Natural killer cell treated with Interleukin-12 subunit alpha and Interleukin-12 subunit beta and Interleukin-15 and Interleukin-18, amount 100 ng/mL, for 72 hours (primary cell): ENCODE data around the gene DPP10. TPM values are rescaled to one million over a fixed set of nuclear protein-coding genes. Genes with fewer than 3 reads are reported as not detected.

ENCODE experiments used
- ATAC-seq, 2 donors: fragments of 150-1000 bp; cut with Tn5 transposase in 1 of 2; sonication (Bioruptor Pico), chemical (Tn5 transposase) in 1 of 2; 2 replicates each; pipeline ENCODE4 v1.10.0; 2021
- DNase-seq: peaks from one replicate; pipeline ENCODE4 v3.0.0; 2022; ENCODE audit warnings: low spot score
- H3K27ac Mint-ChIP-seq, 2 donors: 1 replicate in 1 of 2; 2 replicates in 1 of 2; pipeline ENCODE4 v1.8.0; 2022; ENCODE audit warnings: mixed read lengths in 2 of 2, mild to moderate bottlenecking in 1 of 2, moderate library complexity in 1 of 2
- H3K27me3 Mint-ChIP-seq, 2 donors: 1 replicate in 1 of 2; 2 replicates in 1 of 2; pipeline ENCODE4 v1.8.0; 2022; ENCODE audit warnings: mixed read lengths in 2 of 2
- H3K36me3 Mint-ChIP-seq: one replicate; pipeline ENCODE4 v1.8.0; 2022; ENCODE audit warnings: mixed read lengths
- H3K4me1 Mint-ChIP-seq, 2 donors: 1 replicate in 1 of 2; 2 replicates in 1 of 2; pipeline ENCODE4 v1.8.0; 2022; ENCODE audit warnings: low read depth in 2 of 2, mixed read lengths in 2 of 2, mild to moderate bottlenecking in 1 of 2
- H3K4me3 Mint-ChIP-seq: one replicate; pipeline ENCODE4 v1.8.0; 2022; ENCODE audit warnings: mixed read lengths
- H3K9me3 Mint-ChIP-seq: 2 replicates; pipeline ENCODE4 v1.8.0; 2022; ENCODE audit warnings: mixed read lengths
- total RNA-seq, 2 donors: library from RNA; stranded (reverse); gene quantifications; one replicate each; pipeline ENCODE4 v1.2.3, GENCODE V29; 2022

The DPP10 gene
- total RNA-seq, 2 donors from 2014 or later = not detected

DNA sequence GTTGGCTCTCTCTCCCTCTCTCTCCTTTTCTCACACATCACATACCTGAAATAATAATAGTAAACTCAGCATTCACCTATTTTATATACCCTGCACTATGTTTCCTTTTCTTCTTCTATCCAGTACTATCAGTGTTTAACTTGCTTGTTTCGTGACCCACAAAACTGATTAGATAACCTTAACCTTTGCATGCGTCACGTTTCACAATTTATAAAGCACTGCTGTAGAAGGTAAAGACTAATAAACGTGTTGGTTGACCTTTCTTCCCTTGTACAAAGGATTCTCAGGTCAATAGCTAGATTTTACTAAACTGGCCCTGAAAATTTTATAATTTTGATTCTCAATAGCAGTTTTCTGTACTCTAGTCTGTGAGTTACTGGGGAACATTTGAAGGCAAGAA lies 791.7 kb downstream of the DPP10 start:
- Mint-ChIP-seq H3K27me3 (no peaks in the 10 kb centered on the region), H3K4me1 (no peaks in the 10 kb centered on the region), H3K36me3 (peaks cover 2% of the 10 kb centered on the region), H3K27ac (no peak overlapping the region), H3K4me3 (no peak overlapping the region), H3K9me3 (peaks cover 17% of the 10 kb centered on the region)
- ATAC-seq = no peak
- no peak for DNase-seq

DNA sequence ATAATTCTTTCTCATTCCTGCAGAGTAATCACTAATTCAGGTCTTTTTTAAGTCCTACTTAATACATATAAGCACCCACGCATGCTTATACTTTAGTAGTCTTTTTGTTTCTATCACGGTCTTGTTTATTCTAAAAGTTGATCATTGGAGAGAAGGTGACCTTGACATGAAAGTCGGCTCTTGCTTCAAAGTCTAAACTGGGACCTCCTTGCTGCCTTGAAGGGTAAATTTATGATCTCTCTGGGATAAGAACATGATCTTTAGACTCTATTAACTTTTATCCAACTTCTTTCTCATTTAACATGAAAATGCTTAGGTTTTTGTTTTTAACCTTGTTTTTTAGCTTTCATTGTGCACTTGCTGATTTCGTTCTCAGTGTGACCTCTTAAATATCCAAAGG lies 792.3 kb downstream of the DPP10 start:
- Mint-ChIP-seq H3K36me3 (no peaks in the 10 kb centered on the region), H3K27me3 (no peaks in the 10 kb centered on the region), H3K27ac (no peak overlapping the region)

DNA sequence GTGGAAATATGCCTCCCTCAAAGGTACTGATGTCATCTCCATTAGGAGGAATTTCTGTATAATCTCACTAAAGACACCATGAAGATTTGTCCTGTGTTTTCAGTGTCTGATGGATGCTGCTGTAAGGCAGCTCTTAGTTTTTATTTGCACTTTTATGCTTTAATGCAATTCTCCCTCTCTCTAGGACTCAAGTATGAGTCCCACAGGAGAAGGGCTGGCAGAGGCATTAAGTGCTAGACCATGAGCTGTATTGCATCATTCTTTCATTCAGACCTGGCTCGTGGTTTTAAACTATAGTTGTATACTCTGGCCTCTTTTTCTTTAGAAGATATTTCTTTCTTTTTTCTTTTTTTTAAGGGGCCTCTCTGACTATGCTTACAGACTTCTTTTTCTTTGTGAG lies 805.6 kb downstream of the DPP10 start:
- peaks cover 10% of the 10 kb centered on the region for H3K36me3 Mint-ChIP-seq
- no peaks in the 10 kb centered on the region for H3K27me3 Mint-ChIP-seq
- no peak overlapping the region for H3K27ac Mint-ChIP-seq
- H3K9me3 Mint-ChIP-seq = peaks cover 23% of the 10 kb centered on the region
- H3K4me1 Mint-ChIP-seq = no peaks in the 10 kb centered on the region
- DNase-seq (no peak), ATAC-seq (no peak)
- no peak overlapping the region for H3K4me3 Mint-ChIP-seq

More for the DNA sequence above, 792.3 kb downstream of the DPP10 start:
- Mint-ChIP-seq H3K4me3 (no peak overlapping the region), H3K9me3 (peaks cover 15% of the 10 kb centered on the region), H3K4me1 (no peaks in the 10 kb centered on the region)
- DNase-seq = no peak
- ATAC-seq = no peak

DNA sequence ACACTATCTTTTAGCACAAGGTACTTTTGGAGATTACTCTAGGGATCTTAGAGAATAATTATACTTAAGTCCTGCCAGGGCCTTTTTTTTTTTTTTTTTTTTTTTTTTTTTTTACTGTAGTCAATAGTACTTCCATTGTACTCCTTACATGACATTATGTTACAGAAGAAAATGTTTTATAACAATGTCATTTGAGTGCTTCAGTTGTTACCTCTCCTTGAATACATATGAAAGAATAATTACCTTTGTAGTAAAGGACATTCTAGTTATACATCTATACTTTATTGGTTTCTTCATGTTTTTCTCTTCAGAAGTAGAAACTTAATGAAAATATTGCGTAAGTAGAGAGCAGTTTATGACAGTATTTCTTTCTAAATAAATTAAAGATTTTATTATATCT lies 834.9 kb downstream of the DPP10 start:
- DNase-seq = no peak
- Mint-ChIP-seq H3K9me3 (peaks cover 8% of the 10 kb centered on the region), H3K36me3 (peaks cover 4% of the 10 kb centered on the region), H3K27me3 (no peaks in the 10 kb centered on the region), H3K4me1 (no peaks in the 10 kb centered on the region), H3K4me3 (no peak overlapping the region), H3K27ac (no peak overlapping the region)
- no peak for ATAC-seq

DNA sequence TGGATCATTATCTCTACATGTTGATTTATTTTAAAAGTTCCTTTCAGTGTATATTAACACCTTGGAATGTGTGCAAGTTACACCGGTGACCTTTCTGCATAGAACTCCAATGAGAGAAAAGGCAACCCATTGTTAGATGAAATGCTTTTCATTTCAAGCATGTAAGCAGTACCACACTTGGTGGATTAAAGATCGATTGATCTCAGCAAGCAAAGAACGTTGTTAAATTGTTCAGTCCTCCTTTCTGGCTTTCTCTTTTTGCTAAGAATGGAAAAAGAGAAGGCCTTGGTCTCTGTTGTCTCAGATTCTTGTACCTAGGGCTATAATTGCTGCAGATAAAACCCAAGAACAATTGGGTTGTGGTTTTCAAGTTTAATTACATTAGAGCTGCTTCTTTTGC lies 843.0 kb downstream of the DPP10 start:
- Mint-ChIP-seq H3K9me3 (peaks cover 14% of the 10 kb centered on the region), H3K27me3 (no peaks in the 10 kb centered on the region), H3K4me1 (no peaks in the 10 kb centered on the region), H3K27ac (no peak overlapping the region), H3K36me3 (no peaks in the 10 kb centered on the region), H3K4me3 (no peak overlapping the region)
- no peak for DNase-seq
- ATAC-seq = no peak

DNA sequence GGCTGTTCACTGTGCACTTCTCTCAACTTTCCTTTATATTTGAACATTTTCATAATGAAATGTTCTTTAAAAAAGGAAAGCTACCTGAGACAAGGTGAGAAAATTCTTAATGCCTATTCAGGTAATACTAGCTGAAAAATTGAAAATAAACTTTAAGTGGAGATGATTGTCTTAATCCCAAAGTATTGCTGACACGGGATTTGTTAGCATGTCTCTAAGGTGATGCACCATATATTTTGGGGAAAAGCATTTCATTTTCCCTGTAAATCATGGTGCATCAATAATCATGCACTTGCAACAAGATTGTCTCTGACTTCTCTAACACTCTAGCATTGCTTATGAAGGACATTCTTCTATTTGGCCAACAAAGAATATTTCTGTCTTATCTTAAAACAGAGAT lies 848.0 kb downstream of the DPP10 start:
- Mint-ChIP-seq H3K9me3 (peaks cover 17% of the 10 kb centered on the region), H3K27me3 (no peaks in the 10 kb centered on the region), H3K4me3 (no peak overlapping the region), H3K4me1 (no peaks in the 10 kb centered on the region), H3K36me3 (no peaks in the 10 kb centered on the region), H3K27ac (no peak overlapping the region)
- DNase-seq (no peak), ATAC-seq (no peak)

DNA sequence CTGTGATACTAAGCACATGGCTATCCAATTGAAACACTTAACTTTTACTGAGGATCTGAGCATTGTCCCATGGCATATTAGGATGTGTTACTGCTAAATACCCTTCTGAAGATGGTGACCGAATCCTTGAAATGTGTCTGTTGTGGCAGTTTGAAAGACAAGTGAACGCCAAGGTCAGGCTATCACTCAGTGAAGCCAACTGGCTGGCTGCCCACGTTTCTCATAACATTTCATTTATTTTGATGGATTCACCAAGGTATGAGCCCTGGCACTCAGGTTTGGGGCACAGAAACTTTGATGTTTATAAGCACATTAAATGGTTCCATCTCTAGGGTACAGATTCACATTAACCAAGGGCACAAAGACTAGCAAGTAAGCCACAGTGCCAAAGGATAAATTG lies 850.3 kb downstream of the DPP10 start:
- Mint-ChIP-seq H3K36me3 (no peaks in the 10 kb centered on the region), H3K4me1 (no peaks in the 10 kb centered on the region), H3K27ac (no peak overlapping the region), H3K9me3 (peaks cover 20% of the 10 kb centered on the region), H3K27me3 (no peaks in the 10 kb centered on the region), H3K4me3 (no peak overlapping the region)
- DNase-seq = no peak
- no peak for ATAC-seq

DNA sequence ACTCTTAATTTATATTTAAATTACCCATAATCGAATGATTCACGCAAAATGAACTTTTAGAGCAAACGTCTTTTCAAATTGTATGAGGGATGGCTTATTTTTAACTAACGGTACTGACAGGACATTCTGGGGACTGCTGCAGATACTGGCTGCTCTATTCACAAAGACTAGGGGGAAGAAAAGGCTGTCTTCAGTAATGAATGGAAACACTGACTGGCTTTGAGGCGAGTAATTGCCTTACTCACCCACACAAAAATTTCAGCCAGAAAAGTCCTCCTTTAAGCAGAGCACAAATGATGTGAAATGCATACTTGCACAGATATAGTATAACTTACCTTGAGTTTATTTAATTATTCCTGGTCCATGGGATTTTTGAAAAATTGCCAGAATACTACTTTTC lies 852.6 kb downstream of the DPP10 start:
- ATAC-seq (no peak), DNase-seq (no peak)
- Mint-ChIP-seq H3K4me3 (no peak overlapping the region), H3K36me3 (no peaks in the 10 kb centered on the region), H3K27ac (no peak overlapping the region), H3K4me1 (no peaks in the 10 kb centered on the region), H3K9me3 (peaks cover 10% of the 10 kb centered on the region), H3K27me3 (no peaks in the 10 kb centered on the region)

DNA sequence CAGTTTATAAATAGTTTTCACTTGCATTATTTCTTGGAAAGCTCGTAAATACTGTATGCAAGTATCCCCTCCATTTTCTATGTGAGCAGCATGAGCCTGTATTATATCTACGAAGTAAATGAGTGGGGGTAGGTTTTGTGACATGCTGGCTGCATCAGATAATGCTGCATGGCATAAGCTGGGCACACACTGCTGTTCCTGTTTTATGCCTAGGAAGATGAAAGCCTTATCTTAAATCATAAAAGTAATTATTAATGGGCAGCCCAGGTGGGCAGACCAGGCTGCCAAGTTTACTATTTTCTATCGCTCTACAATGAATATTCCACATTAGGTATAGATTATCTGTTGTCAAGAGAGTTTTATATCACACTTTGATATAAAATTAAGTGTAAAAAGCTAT lies 854.6 kb downstream of the DPP10 start:
- Mint-ChIP-seq H3K27me3 (no peaks in the 10 kb centered on the region), H3K4me1 (no peaks in the 10 kb centered on the region), H3K9me3 (peaks cover 25% of the 10 kb centered on the region), H3K4me3 (no peak overlapping the region), H3K36me3 (peaks cover 4% of the 10 kb centered on the region), H3K27ac (no peak overlapping the region)
- ATAC-seq (no peak), DNase-seq (no peak)

DNA sequence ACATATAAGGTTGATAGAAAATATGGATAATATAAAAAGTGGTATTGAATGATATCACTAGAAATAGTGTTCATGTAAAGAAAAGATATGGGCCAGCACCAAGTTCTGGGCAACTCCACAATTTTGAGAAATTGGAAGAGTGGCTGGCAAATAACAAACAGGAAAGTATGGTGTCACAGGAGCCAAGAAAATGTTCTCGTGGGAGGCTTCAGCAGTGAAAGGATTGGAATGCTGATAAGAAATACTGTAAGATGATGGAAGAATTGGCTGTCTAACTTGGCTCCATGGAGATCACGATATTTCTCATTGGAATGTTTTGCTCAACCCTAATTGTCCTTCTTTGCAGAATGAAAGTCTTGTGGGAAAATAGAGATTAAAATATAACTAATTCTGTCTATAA lies 856.8 kb downstream of the DPP10 start:
- H3K36me3 Mint-ChIP-seq = peaks cover 4% of the 10 kb centered on the region
- no peaks in the 10 kb centered on the region for H3K4me1 Mint-ChIP-seq
- no peak overlapping the region for H3K4me3 Mint-ChIP-seq
- ATAC-seq (no peak), DNase-seq (no peak)
- no peaks in the 10 kb centered on the region for H3K27me3 Mint-ChIP-seq
- no peak overlapping the region for H3K27ac Mint-ChIP-seq
- peaks cover 22% of the 10 kb centered on the region for H3K9me3 Mint-ChIP-seq

DNA sequence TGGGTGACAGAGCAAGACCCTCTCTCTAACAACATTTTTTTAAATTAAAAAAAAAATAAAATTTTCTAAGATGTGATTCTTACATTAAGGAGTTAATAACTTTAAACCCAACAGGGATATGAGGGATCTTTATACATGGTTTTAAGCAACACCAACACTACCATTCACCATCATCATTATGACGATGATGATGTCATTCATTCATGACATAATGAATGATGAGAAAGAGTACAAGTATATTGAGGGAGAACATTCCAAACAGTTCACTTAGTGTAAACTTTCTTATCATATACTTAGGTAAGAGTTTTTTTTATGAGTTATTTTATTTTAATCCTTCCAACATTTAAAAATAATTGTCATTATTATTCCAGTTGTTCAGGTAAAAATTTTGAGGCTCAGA lies 863.3 kb downstream of the DPP10 start:
- ATAC-seq (no peak), DNase-seq (no peak)
- H3K4me3 Mint-ChIP-seq = no peak overlapping the region
- no peaks in the 10 kb centered on the region for H3K4me1 Mint-ChIP-seq
- peaks cover 24% of the 10 kb centered on the region for H3K9me3 Mint-ChIP-seq
- H3K36me3 Mint-ChIP-seq = peaks cover 8% of the 10 kb centered on the region
- no peak overlapping the region for H3K27ac Mint-ChIP-seq
- H3K27me3 Mint-ChIP-seq = no peaks in the 10 kb centered on the region

DNA sequence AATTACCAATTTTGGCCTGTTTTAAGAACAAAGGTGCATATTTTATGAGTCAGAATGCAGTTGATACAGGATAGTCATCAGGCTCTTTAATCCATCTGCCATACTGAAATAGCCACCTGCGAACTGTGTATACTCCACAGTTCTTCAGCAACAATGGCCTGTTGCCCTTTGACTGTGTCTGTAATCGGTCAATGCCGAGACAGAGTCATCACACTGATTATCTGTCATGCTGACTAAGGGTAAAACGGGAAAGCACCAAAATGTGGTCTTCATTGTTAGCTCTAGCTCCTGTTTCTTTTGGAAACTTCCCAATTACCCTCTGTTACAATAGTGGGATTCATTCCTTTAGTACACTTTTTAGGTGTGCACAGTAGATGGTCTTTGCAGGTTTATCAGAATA lies 871.7 kb downstream of the DPP10 start:
- no peaks in the 10 kb centered on the region for H3K36me3 Mint-ChIP-seq
- ATAC-seq (no peak), DNase-seq (no peak)
- H3K27me3 Mint-ChIP-seq = no peaks in the 10 kb centered on the region
- peaks cover 13% of the 10 kb centered on the region for H3K9me3 Mint-ChIP-seq
- no peaks in the 10 kb centered on the region for H3K4me1 Mint-ChIP-seq
- H3K27ac Mint-ChIP-seq = no peak overlapping the region
- H3K4me3 Mint-ChIP-seq = no peak overlapping the region

DNA sequence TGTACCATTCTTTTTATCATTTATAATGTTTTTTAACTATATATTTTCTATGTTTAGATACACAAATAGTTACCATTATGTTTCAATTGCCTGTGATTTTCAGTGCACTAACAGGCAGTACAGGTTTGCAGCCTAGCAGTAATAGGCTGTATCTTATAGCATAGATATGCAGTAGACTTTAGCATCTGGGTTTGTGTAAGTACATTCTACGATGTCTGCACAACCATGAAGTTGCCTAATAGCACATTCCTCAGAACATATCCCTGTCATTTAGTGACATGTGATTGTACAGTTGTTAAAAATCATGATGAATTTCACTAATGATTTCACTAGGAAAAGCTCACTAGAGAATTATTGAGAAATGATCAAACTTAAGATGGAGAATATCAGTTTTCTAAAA lies 884.6 kb downstream of the DPP10 start:
- H3K9me3 Mint-ChIP-seq = peaks cover 15% of the 10 kb centered on the region
- no peaks in the 10 kb centered on the region for H3K27me3 Mint-ChIP-seq
- no peaks in the 10 kb centered on the region for H3K36me3 Mint-ChIP-seq
- ATAC-seq (no peak), DNase-seq (no peak)
- H3K27ac Mint-ChIP-seq = no peak overlapping the region
- no peaks in the 10 kb centered on the region for H3K4me1 Mint-ChIP-seq
- no peak overlapping the region for H3K4me3 Mint-ChIP-seq

DNA sequence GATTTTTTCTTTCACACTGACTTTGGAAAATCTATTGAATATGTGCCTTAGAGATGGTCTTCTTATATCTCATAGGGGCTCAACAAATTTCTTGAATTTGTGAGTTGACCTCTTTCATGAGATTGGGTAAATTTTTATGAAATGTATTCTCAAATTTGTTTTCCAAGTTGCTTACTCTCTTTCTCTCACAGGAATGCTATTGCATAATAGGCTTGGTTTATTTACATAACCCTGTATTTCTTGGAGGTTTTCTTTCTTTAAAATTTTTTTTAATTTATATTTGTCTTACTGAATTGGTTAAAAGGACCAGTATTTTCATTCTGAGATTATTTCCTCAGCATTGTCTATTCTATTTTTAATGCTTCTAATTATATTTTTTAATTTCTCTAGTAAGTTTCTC lies 917.1 kb downstream of the DPP10 start:
- no peaks in the 10 kb centered on the region for H3K36me3 Mint-ChIP-seq
- H3K4me1 Mint-ChIP-seq = no peaks in the 10 kb centered on the region
- H3K27ac Mint-ChIP-seq = no peak overlapping the region
- peaks cover 30% of the 10 kb centered on the region for H3K9me3 Mint-ChIP-seq
- no peak overlapping the region for H3K4me3 Mint-ChIP-seq
- H3K27me3 Mint-ChIP-seq = no peaks in the 10 kb centered on the region
- ATAC-seq = no peak
- no peak for DNase-seq

DNA sequence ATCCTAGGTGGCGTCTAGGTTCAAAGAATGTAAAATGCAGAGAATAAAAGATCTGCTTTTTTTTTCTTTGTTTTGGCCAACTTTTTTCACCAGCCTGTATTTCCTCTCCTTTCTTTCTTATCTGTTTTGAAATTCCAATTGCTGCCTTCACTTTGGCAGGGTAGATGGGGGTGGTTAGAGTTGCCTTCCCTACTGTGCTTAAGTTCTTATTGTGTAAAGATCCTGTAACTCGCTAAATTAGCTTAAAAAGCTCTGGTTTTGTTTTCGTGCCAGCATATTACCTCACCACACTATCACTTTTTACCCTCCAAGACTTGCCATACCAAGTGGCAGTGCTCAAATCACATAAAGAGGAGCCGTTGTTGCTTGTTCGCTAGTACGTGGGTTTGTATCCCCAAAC lies 921.7 kb downstream of the DPP10 start:
- no peak overlapping the region for H3K27ac Mint-ChIP-seq
- no peaks in the 10 kb centered on the region for H3K4me1 Mint-ChIP-seq
- no peak for ATAC-seq
- DNase-seq = no peak
- H3K9me3 Mint-ChIP-seq = peaks cover 23% of the 10 kb centered on the region
- no peak overlapping the region for H3K4me3 Mint-ChIP-seq
- H3K27me3 Mint-ChIP-seq = no peaks in the 10 kb centered on the region
- peaks cover 4% of the 10 kb centered on the region for H3K36me3 Mint-ChIP-seq
